PC-3 (cell line): ENCODE data around the gene PFN1. TPM values are rescaled to one million over a fixed set of nuclear protein-coding genes. Genes with fewer than 3 reads are reported as not detected.

Experiments used
- ATAC-seq: fragments of 200-7000 bp; cut with Tn5 transposase; 2 replicates; pipeline ENCODE4 v1.9.1; 2020; ENCODE audit warnings: mild to moderate bottlenecking, moderate library complexity
- BruUV-seq: library from RNA; stranded (reverse); fragments of 400-500 nt; replicated peaks from 2 replicates; lab custom pipeline; 2021; lab: Mats Ljungman, UMichigan
- CTCF ChIA-PET: fragments of 300-600 bp; sonication (Branson Sonifier 250); formaldehyde crosslinking; loops from one replicate; lab custom pipeline; 2022; ENCODE audit warnings: antibody characterized with exemption; lab: Charles Lee
- POLR2A ChIA-PET: fragments of 300-600 bp; sonication (Branson Sonifier 250); formaldehyde crosslinking; loops from one replicate; lab custom pipeline; 2022; ENCODE audit warnings: antibody characterized with exemption; ENCODE audit not compliant: unreplicated experiment; lab: Charles Lee
- DNase-seq: peaks from one replicate; pipeline ENCODE4 v3.0.0-alpha.2; 2015
- H2AFZ ChIP-seq: fragments of 300-600 bp; sonication (generic); 2 replicates; pipeline ENCODE4 v1.6.0; 2016; ENCODE audit warnings: antibody characterized with exemption, low read length
- H3F3A ChIP-seq: fragments of 300-600 bp; sonication (generic); one replicate; pipeline ENCODE4 v1.6.0; 2017; ENCODE audit warnings: antibody characterized with exemption, low read length, control low read depth, mild to moderate bottlenecking; ENCODE audit not compliant: unreplicated experiment
- H3K27ac ChIP-seq: fragments of 300-600 bp; sonication (generic); 2 replicates; pipeline ENCODE4 v1.5.1; 2016; ENCODE audit warnings: mild to moderate bottlenecking, low read length
- H3K27me3 ChIP-seq: fragments of 300-600 bp; sonication (generic); 2 replicates; pipeline ENCODE4 v1.6.1; 2016; ENCODE audit warnings: low read length, mixed read lengths
- H3K36me3 ChIP-seq: fragments of 300-600 bp; sonication (generic); 2 replicates; pipeline ENCODE4 v1.6.1; 2016; ENCODE audit warnings: low read depth, mixed run types, low read length, mixed read lengths
- H3K4me1 ChIP-seq: fragments of 300-600 bp; sonication (generic); 2 replicates; pipeline ENCODE4 v1.5.1; 2016; ENCODE audit warnings: low read length; ENCODE audit not compliant: insufficient read depth
- H3K4me2 ChIP-seq: fragments of 300-600 bp; sonication (generic); 2 replicates; pipeline ENCODE4 v1.6.0; 2016; ENCODE audit warnings: low read length
- H3K4me3 ChIP-seq: fragments of 300-600 bp; sonication (generic); 2 replicates; pipeline ENCODE4 v1.5.1; 2016; ENCODE audit warnings: mild to moderate bottlenecking, low read length, mixed read lengths
- H3K79me2 ChIP-seq: fragments of 300-600 bp; sonication (generic); 2 replicates; pipeline ENCODE4 v1.6.1; 2017; ENCODE audit warnings: low read length, mixed read lengths
- H3K9ac ChIP-seq: fragments of 300-600 bp; sonication (generic); 2 replicates; pipeline ENCODE4 v1.6.0; 2016; ENCODE audit warnings: mild to moderate bottlenecking, low read length
- H3K9me2 ChIP-seq: fragments of 300-600 bp; sonication (generic); replicated peaks from 2 replicates; pipeline ENCODE4 v1.6.1; 2016; ENCODE audit warnings: mixed run types, low read length, mixed read lengths
- H3K9me3 ChIP-seq: fragments of 300-600 bp; sonication (generic); 2 replicates; pipeline ENCODE4 v1.6.1; 2016; ENCODE audit warnings: low read length, mixed read lengths
- H4K20me1 ChIP-seq: fragments of 300-600 bp; sonication (generic); 2 replicates; pipeline ENCODE4 v1.6.1; 2016; ENCODE audit warnings: low read length, mixed read lengths
- CTCF ChIP-seq: fragments of 300-600 bp; sonication (generic); conservative IDR thresholded peaks from 2 replicates; pipeline ENCODE4 v1.5.1; 2017; ENCODE audit warnings: antibody characterized with exemption, low read depth, mild to moderate bottlenecking, low read length
- EZH2 ChIP-seq: fragments of 300-600 bp; sonication (generic); IDR thresholded peaks from one replicate; pipeline ENCODE4 v1.6.1; 2017; ENCODE audit warnings: antibody characterized with exemption, mild to moderate bottlenecking, low read length; ENCODE audit not compliant: unreplicated experiment
- EZH2phosphoT487 ChIP-seq: fragments of 300-600 bp; sonication (generic); IDR thresholded peaks from 2 replicates; pipeline ENCODE4 v1.6.1; 2018; ENCODE audit warnings: mild to moderate bottlenecking, antibody characterized with exemption, low read length, borderline replicate concordance
- intact Hi-C: fragments of 100-400 bp; cut with micrococcal nuclease; formaldehyde crosslinking; loops from 2 replicates; pipeline ENCODE4 v1.9.0; 2023
- total RNA-seq: library from RNA; depleted of rRNA; stranded (reverse); fragments of >200 nt; gene quantifications from 2 replicates; pipeline ENCODE4 v1.2.3, GENCODE V29; 2014

The PFN1 gene
- total RNA-seq, 1 experiment from 2014 or later = 1,914 TPM

- H4K20me1 ChIP-seq = no peaks in the 10 kb centered on the region
- no peaks in the 10 kb centered on the region for H3F3A ChIP-seq
- peaks cover 10% of the 10 kb centered on the region for H3K4me1 ChIP-seq
- no peaks in the 10 kb centered on the region for H3K9me3 ChIP-seq
- H3K79me2 ChIP-seq = no peaks in the 10 kb centered on the region
- H2AFZ ChIP-seq = no peak overlapping the region
- no peak for ATAC-seq
- no peaks in the 10 kb centered on the region for H3K27me3 ChIP-seq
- H3K27ac ChIP-seq = no peak overlapping the region
- H3K9me2 ChIP-seq = no peaks in the 10 kb centered on the region
- intact Hi-C loops = no loop called here
- no peak for TF ChIP-seq CTCF
- no peak for TF ChIP-seq EZH2
- TF ChIP-seq EZH2phosphoT487 = no peak
- H3K9ac ChIP-seq = no peak overlapping the region
- H3K4me3 ChIP-seq = no peak overlapping the region
- BruUV-seq = no TSS peak
- H3K4me2 ChIP-seq = no peak overlapping the region
- DNase-seq = no peak
- POLR2A ChIA-PET = no interaction called here
- CTCF ChIA-PET = no interaction called here
- H3K36me3 ChIP-seq = no peaks in the 10 kb centered on the region; the same call in 1 of the 2 replicates
These were observed 46.5 kb downstream of the PFN1 start for GRCh38 chr17:4901648-4902344.

GRCh38 chr17:4901108-4901647 is 47.2 kb downstream of the PFN1 start:
- no peak overlapping the region for H2AFZ ChIP-seq
- DNase-seq = no peak
- H3K4me2 ChIP-seq = no peak overlapping the region
- no peak for ATAC-seq
- ChIA-PET CTCF (no interaction called here), POLR2A (no interaction called here)
- no peaks in the 10 kb centered on the region for H3K9me2 ChIP-seq
- no peaks in the 10 kb centered on the region for H3F3A ChIP-seq
- H3K27ac ChIP-seq = no peak overlapping the region
- intact Hi-C loops = no loop called here
- H3K4me3 ChIP-seq = no peak overlapping the region
- no peak overlapping the region for H3K9ac ChIP-seq
- no peaks in the 10 kb centered on the region for H3K27me3 ChIP-seq
- peaks cover 10% of the 10 kb centered on the region for H3K4me1 ChIP-seq
- no TSS peak for BruUV-seq
- no peaks in the 10 kb centered on the region; the same call in 1 of the 2 replicates for H3K36me3 ChIP-seq
- no peak for TF ChIP-seq CTCF
- H4K20me1 ChIP-seq = no peaks in the 10 kb centered on the region
- no peaks in the 10 kb centered on the region for H3K79me2 ChIP-seq
- no peaks in the 10 kb centered on the region for H3K9me3 ChIP-seq
